ENCODE measurements around the gene PDXK. TPM values are rescaled to one million over a fixed set of nuclear protein-coding genes. Genes with fewer than 3 reads are reported as not detected.
A peak's percentile ranks its signal among the peaks of the same experiment; 100 is the strongest.

Gene PDXK
- total RNA-seq (2022) (194 and 210 TPM in 2 replicates), Bru-seq, nascent RNA (percentile 74 among the genes with signal in this experiment), BruChase-seq, experiment 1, labeled RNA remaining after a 6-hour chase (percentile 96 among the genes with signal in this experiment), BruChase-seq, experiment 2, labeled RNA remaining after a 2-hour chase (percentile 90 among the genes with signal in this experiment)
- long read RNA-seq, full-length matches to known transcripts, result 328 of 423 reads
- long read RNA-seq, partial matches to known transcripts, result 6 of 423 reads
- long read RNA-seq, other reads (novel, unspliced or antisense), result 89 of 423 reads

DNA sequence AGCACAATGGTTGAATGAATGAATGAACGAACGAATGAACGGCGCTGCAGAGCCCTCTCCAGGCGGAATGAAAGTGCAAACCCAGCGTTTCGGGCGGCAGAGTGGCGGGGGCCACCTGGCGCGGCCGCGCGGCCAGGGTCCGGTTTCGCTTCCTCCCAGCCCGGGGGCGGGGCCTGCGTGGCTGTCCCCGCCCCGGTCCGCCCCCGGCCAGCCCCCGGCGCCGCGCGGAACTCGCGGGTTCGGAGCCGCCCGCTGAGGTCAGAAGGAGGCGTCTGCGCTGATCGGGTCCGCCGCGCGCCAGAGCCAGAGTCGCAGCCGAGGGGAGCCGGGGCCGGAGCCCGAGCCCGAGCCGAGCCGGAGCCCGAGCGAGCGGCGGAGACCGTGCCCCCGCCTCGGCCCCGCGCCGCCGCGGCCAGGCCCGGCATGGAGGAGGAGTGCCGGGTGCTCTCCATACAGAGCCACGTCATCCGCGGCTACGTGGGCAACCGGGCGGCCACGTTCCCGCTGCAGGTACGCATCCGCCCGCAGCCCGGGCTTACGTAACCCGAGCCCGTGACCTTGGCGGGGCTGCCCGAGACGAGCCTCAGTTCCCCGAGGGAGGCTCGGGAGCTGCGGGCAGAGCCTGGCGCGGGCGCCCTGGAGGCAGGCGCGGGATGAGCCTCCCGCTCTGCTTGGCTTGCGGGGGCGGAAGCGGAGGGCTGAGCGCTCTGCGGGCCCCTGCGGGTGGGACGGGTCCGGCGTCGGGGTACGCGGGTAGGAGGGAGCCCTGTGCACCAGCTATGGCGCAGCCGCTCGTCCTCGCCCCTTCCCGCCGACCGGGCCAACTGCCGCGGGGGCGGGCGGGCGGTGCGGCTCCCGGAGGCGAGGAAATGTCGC lies at the start of gene PDXK:
Gene PDXK (plus strand): TSS at position 258 of the 876 bp plus-strand sequence. CDS start 166 bp downstream, at position 424.
- Mint-ChIP-seq H3K9me3 (ENCODE audit: unreplicated experiment) (no peaks in the 10 kb centered on the region), H3K27ac (ENCODE audit: low read depth, unreplicated experiment) (peak within 1 kb of the TSS; percentile 74), H3K27me3 (ENCODE audit: insufficient read depth, unreplicated experiment) (no peaks in the 10 kb centered on the region), H3K4me3 (ENCODE audit: unreplicated experiment) (peak within 1 kb of the TSS; percentile 85), H3K36me3 (ENCODE audit: insufficient read depth, unreplicated experiment) (peaks cover 22% of the 10 kb centered on the region), H3K4me1 (ENCODE audit: insufficient read depth, unreplicated experiment) (peaks cover 15% of the 10 kb centered on the region)
- peak; percentile 82 for DNase-seq (ENCODE audit: unreplicated experiment)
- BruUV-seq (replicated peaks), result no TSS peak
- intact Hi-C loops (cut with micrococcal nuclease), result loop anchor here (1.0 kb wide), 1 partner anchor 49 kb away; no protein-coding TSS in a partner anchor
- TF ChIP-seq, protein P1, sequence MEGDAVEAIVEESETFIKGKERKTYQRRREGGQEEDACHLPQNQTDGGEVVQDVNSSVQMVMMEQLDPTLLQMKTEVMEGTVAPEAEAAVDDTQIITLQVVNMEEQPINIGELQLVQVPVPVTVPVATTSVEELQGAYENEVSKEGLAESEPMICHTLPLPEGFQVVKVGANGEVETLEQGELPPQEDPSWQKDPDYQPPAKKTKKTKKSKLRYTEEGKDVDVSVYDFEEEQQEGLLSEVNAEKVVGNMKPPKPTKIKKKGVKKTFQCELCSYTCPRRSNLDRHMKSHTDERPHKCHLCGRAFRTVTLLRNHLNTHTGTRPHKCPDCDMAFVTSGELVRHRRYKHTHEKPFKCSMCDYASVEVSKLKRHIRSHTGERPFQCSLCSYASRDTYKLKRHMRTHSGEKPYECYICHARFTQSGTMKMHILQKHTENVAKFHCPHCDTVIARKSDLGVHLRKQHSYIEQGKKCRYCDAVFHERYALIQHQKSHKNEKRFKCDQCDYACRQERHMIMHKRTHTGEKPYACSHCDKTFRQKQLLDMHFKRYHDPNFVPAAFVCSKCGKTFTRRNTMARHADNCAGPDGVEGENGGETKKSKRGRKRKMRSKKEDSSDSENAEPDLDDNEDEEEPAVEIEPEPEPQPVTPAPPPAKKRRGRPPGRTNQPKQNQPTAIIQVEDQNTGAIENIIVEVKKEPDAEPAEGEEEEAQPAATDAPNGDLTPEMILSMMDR (IDR thresholded peaks at IDR 0.05; ENCODE audit: unreplicated experiment), result no peak
- POLR2A ChIA-PET, result interaction anchor here (0.6 to 3.0 kb wide), 15 partner anchors 8 to 70 kb away, joined by 3 to 17 read pairs (median 5); partner anchors contain the start of genes HSF2BP, RRP1 and RRP1B
- CTCF ChIA-PET, result interaction anchor here (1.0 kb wide), 1 partner anchor 39 kb away, joined by 3 read pairs; no protein-coding TSS in a partner anchor

DNA sequence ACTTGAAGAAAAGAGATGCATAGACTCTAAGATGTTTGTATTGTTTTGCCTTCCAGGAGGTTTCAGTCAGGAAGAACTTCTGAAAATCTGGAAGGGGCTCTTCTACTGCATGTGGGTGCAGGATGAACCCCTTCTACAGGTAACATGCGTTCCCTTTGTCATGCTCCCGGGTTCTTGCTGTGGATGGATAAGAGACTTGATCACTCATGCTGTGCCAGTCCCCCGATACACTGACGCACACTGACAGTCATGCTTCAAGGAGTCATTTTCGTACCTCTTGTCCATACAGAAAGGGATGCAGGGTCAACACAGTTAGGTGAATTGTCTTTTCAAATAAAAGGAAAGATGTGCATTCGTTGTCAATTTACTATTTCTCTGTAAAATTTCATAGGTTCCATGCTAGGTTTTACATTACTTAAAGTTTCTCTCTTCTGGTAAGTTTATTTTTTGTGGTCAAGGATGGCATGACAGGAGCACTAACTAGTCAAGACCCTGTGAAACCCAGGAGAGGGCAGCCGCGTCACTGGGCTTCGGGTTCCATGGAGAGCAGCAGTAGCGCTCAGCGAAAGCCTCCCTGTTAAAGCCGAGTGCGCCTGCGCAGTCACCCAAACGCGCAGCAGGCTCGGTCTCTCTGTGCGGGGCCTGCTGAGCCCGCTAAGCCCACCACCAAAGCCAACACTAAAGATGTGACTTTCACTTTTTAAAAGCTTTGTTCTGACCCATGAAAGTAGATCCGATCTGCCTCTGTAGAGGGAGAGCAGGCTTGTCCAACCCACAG lies 48.9 kb upstream of the PDXK start:
- H3K27ac Mint-ChIP-seq (ENCODE audit: low read depth, unreplicated experiment), result no peak overlapping the region
- peaks cover 65% of the 10 kb centered on the region for H3K36me3 Mint-ChIP-seq (ENCODE audit: insufficient read depth, unreplicated experiment)
- ChIA-PET CTCF (no interaction called here), POLR2A (interaction anchor here (0.6 to 0.7 kb wide), 2 partner anchors 30 to 51 kb away, joined by 3 to 4 read pairs; no protein-coding TSS in a partner anchor)
- intact Hi-C loops (cut with micrococcal nuclease), result no loop called here
- H3K4me3 Mint-ChIP-seq (ENCODE audit: unreplicated experiment), result no peak overlapping the region
- peaks cover 18% of the 10 kb centered on the region for H3K4me1 Mint-ChIP-seq (ENCODE audit: insufficient read depth, unreplicated experiment)
- DNase-seq (ENCODE audit: unreplicated experiment), result no peak
- BruUV-seq (replicated peaks), result no TSS peak
- no peaks in the 10 kb centered on the region for H3K27me3 Mint-ChIP-seq (ENCODE audit: insufficient read depth, unreplicated experiment)
- TF ChIP-seq, protein P1 (IDR thresholded peaks at IDR 0.05; ENCODE audit: unreplicated experiment), result no peak
- H3K9me3 Mint-ChIP-seq (ENCODE audit: unreplicated experiment), result peaks cover 8% of the 10 kb centered on the region

DNA sequence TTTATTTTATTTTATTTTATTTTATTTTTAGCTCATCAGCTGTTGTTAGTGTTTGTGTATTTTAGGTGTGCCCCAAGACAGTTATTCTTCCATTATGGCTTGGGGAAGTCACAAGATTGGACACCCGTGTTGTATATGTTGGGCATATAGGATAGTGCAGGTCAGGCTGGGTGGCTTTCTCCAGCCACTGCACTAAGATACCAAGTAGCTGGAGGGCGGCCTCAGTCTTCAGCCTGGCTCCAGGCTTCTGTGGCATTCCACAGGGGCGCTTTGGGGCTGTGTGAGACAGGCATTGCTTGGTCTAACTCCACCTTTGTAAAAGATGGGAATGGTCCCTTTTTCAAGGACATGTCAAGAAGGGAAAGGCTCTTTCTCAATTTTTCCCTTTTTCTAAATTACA lies 43.1 kb upstream of the PDXK start:
- peaks cover 86% of the 10 kb centered on the region for H3K36me3 Mint-ChIP-seq (ENCODE audit: insufficient read depth, unreplicated experiment)
- CTCF ChIA-PET, result interaction anchor here (0.6 to 1.6 kb wide), 3 partner anchors 15 to 28 kb away, joined by 3 to 7 read pairs (median 3); no protein-coding TSS in a partner anchor

More for the DNA sequence above, 43.1 kb upstream of the PDXK start:
- no peaks in the 10 kb centered on the region for H3K4me1 Mint-ChIP-seq (ENCODE audit: insufficient read depth, unreplicated experiment)
- POLR2A ChIA-PET, result interaction anchor here (0.7 to 1.1 kb wide), 4 partner anchors 11 to 59 kb away, joined by 3 read pairs; no protein-coding TSS in a partner anchor
- no peaks in the 10 kb centered on the region for H3K27me3 Mint-ChIP-seq (ENCODE audit: insufficient read depth, unreplicated experiment)
- H3K4me3 Mint-ChIP-seq (ENCODE audit: unreplicated experiment), result no peak overlapping the region
- intact Hi-C loops (cut with micrococcal nuclease), result no loop called here
- TF ChIP-seq, protein P1 (IDR thresholded peaks at IDR 0.05; ENCODE audit: unreplicated experiment), result no peak
- no TSS peak for BruUV-seq (replicated peaks)
- no peak for DNase-seq (ENCODE audit: unreplicated experiment)
- peak overlapping the region; percentile 54 for H3K27ac Mint-ChIP-seq (ENCODE audit: low read depth, unreplicated experiment)
- H3K9me3 Mint-ChIP-seq (ENCODE audit: unreplicated experiment), result no peaks in the 10 kb centered on the region
